GM12878 (cell line): ENCODE results near the gene FADS1. TPM values are rescaled to one million over a fixed set of nuclear protein-coding genes. Genes with fewer than 3 reads are reported as not detected.

Experiments
- ATAC-seq: fragments of 200-7000 bp; cut with Tn5 transposase; 3 replicates; pipeline ENCODE4 v1.9.1; 2020; ENCODE audit warnings: mild to moderate bottlenecking, moderate library complexity
- BruUV-seq: library from RNA; stranded (reverse); fragments of 400-500 nt; replicated peaks from 2 replicates; lab custom pipeline; 2021; lab: Mats Ljungman, UMichigan
- CTCF ChIA-PET: fragments of 300-600 bp; sonication (Branson Sonifier 250); formaldehyde crosslinking; extraction: SDS; loops from one replicate; lab custom pipeline; 2021; ENCODE audit warnings: inconsistent platforms; lab: Yijun Ruan, JAX
- POLR2A ChIA-PET: fragments of 350-600 bp; formaldehyde crosslinking; extraction: SDS; loops from one replicate; lab custom pipeline; 2021; ENCODE audit warnings: inconsistent platforms; lab: Charles Lee
- RAD21 ChIA-PET: fragments of 300-600 bp; sonication (Branson Sonifier 250); formaldehyde crosslinking; loops from one replicate; lab custom pipeline; 2023; ENCODE audit warnings: antibody characterized with exemption; ENCODE audit not compliant: unreplicated experiment; lab: Charles Lee
- SMC1A ChIA-PET: fragments of 300-600 bp; sonication (Branson Sonifier 250); formaldehyde crosslinking; loops from one replicate; lab custom pipeline; 2023; ENCODE audit not compliant: unreplicated experiment, uncharacterized antibody; lab: Charles Lee
- DNase-seq: peaks from one replicate; pipeline ENCODE4 v3.0.0-alpha.2; 2011; ENCODE audit warnings: low read depth, low spot score
- FAIRE-seq: peaks from 3 replicates; lab custom pipeline; 2011; peaks lifted over from hg19 to GRCh38; lab: Jason Lieb, UNC
- H2AFZ ChIP-seq: 2 replicates; pipeline ENCODE4 v1.6.0; 2011; ENCODE audit warnings: low read depth, low read length, control low read depth; ENCODE audit not compliant: control insufficient read depth
- H3K27ac ChIP-seq: 2 replicates; pipeline ENCODE4 v1.5.1; 2011; ENCODE audit warnings: control low read depth; ENCODE audit not compliant: control insufficient read depth, insufficient read depth
- H3K27me3 ChIP-seq, 2 experiments: replicated peaks in 1 of 2; 2 replicates each; pipeline versions ENCODE4 v1.6.0 to v1.6.1; 2011; ENCODE audit warnings: low read length in 1 of 2; ENCODE audit not compliant: control insufficient read depth in 2 of 2, insufficient read depth in 2 of 2
- H3K36me3 ChIP-seq, 2 experiments: 2 replicates each; pipeline ENCODE4 v1.5.1; 2011; ENCODE audit warnings: low read length in 1 of 2; ENCODE audit not compliant: control insufficient read depth in 2 of 2, insufficient read depth in 2 of 2
- H3K4me1 ChIP-seq: 2 replicates; pipeline ENCODE4 v1.6.1; 2011; ENCODE audit warnings: mild to moderate bottlenecking, low read length, moderate library complexity, mixed read lengths; ENCODE audit not compliant: control insufficient read depth, insufficient read depth
- H3K4me2 ChIP-seq: 2 replicates; pipeline ENCODE4 v1.6.0; 2011; ENCODE audit warnings: control low read depth; ENCODE audit not compliant: control insufficient read depth, insufficient read depth
- H3K4me3 ChIP-seq: fragments of 200-600 bp; sonication (generic); 2 replicates; pipeline ENCODE4 v1.5.1; 2016
- H3K79me2 ChIP-seq: 2 replicates; pipeline ENCODE4 v1.6.0; 2011; ENCODE audit warnings: low read length; ENCODE audit not compliant: control insufficient read depth, insufficient read depth
- H3K9ac ChIP-seq: 2 replicates; pipeline ENCODE4 v1.8.0; 2011; ENCODE audit warnings: low read length, control low read depth, mixed read lengths; ENCODE audit not compliant: control insufficient read depth, insufficient read depth
- H3K9me3 ChIP-seq: replicated peaks from 3 replicates; pipeline ENCODE4 v1.5.1; 2011; ENCODE audit warnings: mild to moderate bottlenecking, low read length; ENCODE audit not compliant: control insufficient read depth, insufficient read depth
- H4K20me1 ChIP-seq: 2 replicates; pipeline ENCODE4 v1.6.0; 2011; ENCODE audit not compliant: control insufficient read depth, insufficient read depth
- FOXK2 ChIP-seq: fragments of 450-650 bp; IDR thresholded peaks from 2 replicates; pipeline ENCODE4 v1.6.1; 2017; ENCODE audit warnings: mild to moderate bottlenecking, moderate library complexity
- MEF2A ChIP-seq: IDR thresholded peaks from 2 replicates; pipeline ENCODE4 v1.6.1; 2011; ENCODE audit warnings: low read depth, mild to moderate bottlenecking, low read length, moderate library complexity; ENCODE audit not compliant: insufficient read depth
- WGBS: methylation state at CpG from one replicate; pipeline ENCODE4 v1.1.6; 2016; ENCODE audit warnings: low lambda C conversion rate; ENCODE audit not compliant: insufficient replicate concordance, insufficient coverage; ENCODE audit errors: missing lambda C conversion rate; 5-methylcytosine and 5-hydroxymethylcytosine counted together
- in situ Hi-C: fragments of 300-500 bp; cut with MboI; formaldehyde crosslinking; loops from 9 replicates; pipeline ENCODE4 v1.14.3; 2018; ENCODE audit warnings: mixed read lengths
- intact Hi-C: fragments of 100-400 bp; cut with micrococcal nuclease; formaldehyde crosslinking; loops from one replicate; pipeline ENCODE4 v1.14.2; 2022; ENCODE audit not compliant: unreplicated experiment
- polyA plus RNA-seq, 11 experiments: library from polyadenylated mRNA; depleted of rRNA in 4 of 11; unstranded in 6 of 11; stranded (reverse) in 5 of 11; fragments of >200 nt; fragmentation: Nextera tagmentation in 4 of 11; fragmentation: Illumina TruSeq in 1 of 11; extraction: Ambion mirVana in 4 of 11; extraction: Trizol in 1 of 11; gene quantifications; 1 replicate in 1 of 11; 2 replicates in 10 of 11; pipeline versions ENCODE4 v1.2.1 to v1.2.3, GENCODE V29; 2011 to 2016; ENCODE audit warnings: inconsistent platforms in 2 of 11, missing spikeins in 2 of 11, low read depth in 1 of 11
- total RNA-seq, 4 experiments: library from RNA; depleted of rRNA in 3 of 4; stranded (reverse); fragments of >200 nt in 3 of 4; fragmentation: Illumina TruSeq in 1 of 4; extraction: Trizol in 1 of 4; gene quantifications; 2 replicates each; pipeline versions ENCODE4 v1.2.1 to v1.2.3, GENCODE V29; 2013 to 2021
- TF ChIP-seq, protein P1 (sequence below): IDR thresholded peaks from 2 replicates; pipeline ENCODE4 v1.6.1; 2012; ENCODE audit warnings: mild to moderate bottlenecking, low read depth, low read length

The FADS1 gene
- total and polyA plus RNA-seq, 10 of the 15 experiments (the other 5 are each of a cell fraction or from before 2014, with no cell fraction given): 8.8 to 73.9 (median 39.0) TPM

DNA sequence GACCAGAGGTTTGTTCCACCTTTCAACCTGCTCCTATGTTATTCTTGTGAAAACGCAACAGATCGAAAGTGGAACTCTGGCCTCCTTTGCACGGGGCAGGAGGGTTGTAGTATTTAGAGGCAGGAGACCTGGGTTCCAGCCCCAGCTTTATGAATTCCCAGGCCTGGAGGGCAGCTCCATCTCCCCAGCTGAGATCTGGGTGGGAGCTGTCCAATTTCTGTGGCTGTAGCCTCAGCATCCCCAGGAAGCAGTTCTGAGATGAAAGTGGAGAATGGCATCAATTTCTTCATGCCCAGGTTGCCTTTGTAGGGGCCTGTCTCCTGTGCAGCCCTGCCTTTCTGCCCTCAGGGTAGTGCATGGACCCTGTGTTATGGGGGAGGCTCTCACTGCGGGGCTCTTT is 15.4 kb upstream of the FADS1 start:
- no peak overlapping the region for H2AFZ ChIP-seq
- ChIA-PET SMC1A (interaction anchor here (2.0 to 6.2 kb wide), 3 partner anchors 16 to 38 kb away, joined by 9 to 67 read pairs (median 28); partner anchors contain the start of gene FADS1), POLR2A (interaction anchor here (0.6 to 6.9 kb wide), 4 partner anchors 14 to 254 kb away, joined by 3 to 167 read pairs (median 12); partner anchors contain the start of gene FADS1), CTCF (interaction anchor here (0.6 to 2.0 kb wide), 6 partner anchors 14 to 278 kb away, joined by 3 to 6 read pairs (median 4); partner anchors contain the start of gene FTH1), RAD21 (interaction anchor here (0.9 to 6.9 kb wide), 2 partner anchors 17 to 35 kb away, joined by 3 to 48 read pairs; no protein-coding TSS in a partner anchor)
- ATAC-seq (no peak), FAIRE-seq (no peak), DNase-seq (no peak)
- H3K4me1 ChIP-seq: peaks cover 36% of the 10 kb centered on the region
- TF ChIP-seq FOXK2 (no peak), MEF2A (no peak)
- TF ChIP-seq, protein P1, sequence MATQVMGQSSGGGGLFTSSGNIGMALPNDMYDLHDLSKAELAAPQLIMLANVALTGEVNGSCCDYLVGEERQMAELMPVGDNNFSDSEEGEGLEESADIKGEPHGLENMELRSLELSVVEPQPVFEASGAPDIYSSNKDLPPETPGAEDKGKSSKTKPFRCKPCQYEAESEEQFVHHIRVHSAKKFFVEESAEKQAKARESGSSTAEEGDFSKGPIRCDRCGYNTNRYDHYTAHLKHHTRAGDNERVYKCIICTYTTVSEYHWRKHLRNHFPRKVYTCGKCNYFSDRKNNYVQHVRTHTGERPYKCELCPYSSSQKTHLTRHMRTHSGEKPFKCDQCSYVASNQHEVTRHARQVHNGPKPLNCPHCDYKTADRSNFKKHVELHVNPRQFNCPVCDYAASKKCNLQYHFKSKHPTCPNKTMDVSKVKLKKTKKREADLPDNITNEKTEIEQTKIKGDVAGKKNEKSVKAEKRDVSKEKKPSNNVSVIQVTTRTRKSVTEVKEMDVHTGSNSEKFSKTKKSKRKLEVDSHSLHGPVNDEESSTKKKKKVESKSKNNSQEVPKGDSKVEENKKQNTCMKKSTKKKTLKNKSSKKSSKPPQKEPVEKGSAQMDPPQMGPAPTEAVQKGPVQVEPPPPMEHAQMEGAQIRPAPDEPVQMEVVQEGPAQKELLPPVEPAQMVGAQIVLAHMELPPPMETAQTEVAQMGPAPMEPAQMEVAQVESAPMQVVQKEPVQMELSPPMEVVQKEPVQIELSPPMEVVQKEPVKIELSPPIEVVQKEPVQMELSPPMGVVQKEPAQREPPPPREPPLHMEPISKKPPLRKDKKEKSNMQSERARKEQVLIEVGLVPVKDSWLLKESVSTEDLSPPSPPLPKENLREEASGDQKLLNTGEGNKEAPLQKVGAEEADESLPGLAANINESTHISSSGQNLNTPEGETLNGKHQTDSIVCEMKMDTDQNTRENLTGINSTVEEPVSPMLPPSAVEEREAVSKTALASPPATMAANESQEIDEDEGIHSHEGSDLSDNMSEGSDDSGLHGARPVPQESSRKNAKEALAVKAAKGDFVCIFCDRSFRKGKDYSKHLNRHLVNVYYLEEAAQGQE: peak; percentile 59; the same call in 1 of the 2 replicates
- peaks cover 0 to 9% of the 10 kb centered on the region in 2 experiments; a peak in 2 of 4 replicates for H3K36me3 ChIP-seq
- intact Hi-C loops: no loop called here
- peak overlapping the region; percentile 82 for H3K4me2 ChIP-seq
- BruUV-seq: no TSS peak
- peaks cover 90% of the 10 kb centered on the region for H3K79me2 ChIP-seq
- peak overlapping the region; percentile 16; the same call in 1 of the 2 replicates for H3K9ac ChIP-seq
- 70% methylated on average over 4 of the region's 4 CpGs for WGBS
- H3K27me3 ChIP-seq: no peaks in the 10 kb centered on the region
- H3K27ac ChIP-seq: peak overlapping the region; percentile 31; the same call in 1 of the 2 replicates
- in situ Hi-C loops: no loop called here
- H3K4me3 ChIP-seq: peak overlapping the region; percentile 100
- no peaks in the 10 kb centered on the region for H3K9me3 ChIP-seq
- H4K20me1 ChIP-seq: no peaks in the 10 kb centered on the region
